SU-DHL-6 (cell line): Measurements from ENCODE around the gene WSCD2.

Experiments
- CTCF ChIP-seq: fragments of 200-600 bp; sonication (generic); IDR thresholded peaks from one replicate; pipeline ENCODE4 v1.5.1; 2017; ENCODE audit warnings: antibody characterized with exemption, mild to moderate bottlenecking, low read length, moderate library complexity; ENCODE audit not compliant: insufficient read depth, poor library complexity, severe bottlenecking
- EZH2phosphoT487 ChIP-seq: fragments of 200-600 bp; sonication (generic), shearing (Covaris generic); conservative IDR thresholded peaks from 2 replicates; pipeline ENCODE4 v1.6.1; 2018; ENCODE audit warnings: mild to moderate bottlenecking, antibody characterized with exemption, low read length, moderate library complexity, mixed read lengths

- TF ChIP-seq CTCF (no peak), EZH2phosphoT487 (no peak)
Measured at GRCh38 chr12:108194585-108194984, 65.5 kb downstream of the WSCD2 start.
